NCI-H460 (cell line): ENCODE data around the gene KIF22. TPM values are rescaled to one million over a fixed set of nuclear protein-coding genes. Genes with fewer than 3 reads are reported as not detected.

Source experiments
- small RNA-seq, 2 experiments: library from RNA; depleted of rRNA; stranded (forward); fragments of <200 nt; gene quantifications; one replicate each; pipeline ENCODE3, GENCODE V24; 2014
- total RNA-seq: library from RNA; depleted of rRNA; stranded (reverse); fragments of >200 nt; shearing (Covaris generic); gene quantifications from 2 replicates; pipeline ENCODE4 v1.2.3, GENCODE V29; 2014; rRNA removed

Gene KIF22
- total RNA-seq, 1 experiment from 2014 or later: 87.9 TPM

Small RNA genes within 50 kb of the gene (small RNA-seq; reads per million reads assigned to genes)
- gene AC009133.6 (0 reads per million in 2 experiments), gene AC120114.4 (0 reads per million in 2 experiments)

Other genes starting within 250 kb of the KIF22 start
- gene SPN, start 127.5 kb upstream of the KIF22 start, total RNA-seq: not detected in 2 replicates
- gene QPRT, start 111.6 kb upstream of the KIF22 start, total RNA-seq: 0.42 and 1.7 TPM in 2 replicates
- gene C16orf54, start 44.8 kb upstream of the KIF22 start, total RNA-seq: not detected in 2 replicates
- not detected in 2 replicates for gene ZG16, start 12.5 kb upstream of the KIF22 start, total RNA-seq
- gene MAZ, start 15.8 kb downstream of the KIF22 start, total RNA-seq: 206 and 220 TPM in 2 replicates
- gene PRRT2, start 21.4 kb downstream of the KIF22 start, total RNA-seq: 0.20 and 0.22 TPM in 2 replicates
- gene PAGR1, start 25.4 kb downstream of the KIF22 start, total RNA-seq: 23.3 and 25.8 TPM in 2 replicates
- 32.9 and 35.9 TPM in 2 replicates for gene MVP, start 29.7 kb downstream of the KIF22 start, total RNA-seq
- gene CDIPT, start 72.5 kb downstream of the KIF22 start, total RNA-seq: 65.5 and 69.3 TPM in 2 replicates
- gene SEZ6L2, start 108.8 kb downstream of the KIF22 start, total RNA-seq: 14.7 and 18.7 TPM in 2 replicates
- gene ASPHD1, start 109.7 kb downstream of the KIF22 start, total RNA-seq: 8.5 and 11.6 TPM in 2 replicates
- 20.1 and 24.0 TPM in 2 replicates for gene KCTD13, start 135.5 kb downstream of the KIF22 start, total RNA-seq
- 67.8 and 68.5 TPM in 2 replicates for gene TMEM219, start 171.3 kb downstream of the KIF22 start, total RNA-seq
- gene TAOK2, start 183.1 kb downstream of the KIF22 start, total RNA-seq: 20.4 and 22.0 TPM in 2 replicates
- 12.2 and 15.0 TPM in 2 replicates for gene HIRIP3, start 204.9 kb downstream of the KIF22 start, total RNA-seq
- 81.3 and 87.8 TPM in 2 replicates for gene INO80E, start 205.5 kb downstream of the KIF22 start, total RNA-seq
- gene DOC2A, start 220.3 kb downstream of the KIF22 start, total RNA-seq: 0.61 and 1.1 TPM in 2 replicates
- gene C16orf92, start 232.4 kb downstream of the KIF22 start, total RNA-seq: not detected in 2 replicates
- gene TLCD3B, start 240.5 kb downstream of the KIF22 start, total RNA-seq: 0.07 TPM in 1 of 2 replicates, not detected in the other